ENCODE measurements around the gene ACSBG1. TPM values are rescaled to one million over a fixed set of nuclear protein-coding genes. Genes with fewer than 3 reads are reported as not detected.
A peak's percentile ranks its signal among the peaks of the same experiment; 100 is the strongest.

ACSBG1 gene
- total RNA-seq, 1 donor from 2014 or later: 0.07 TPM

DNA sequence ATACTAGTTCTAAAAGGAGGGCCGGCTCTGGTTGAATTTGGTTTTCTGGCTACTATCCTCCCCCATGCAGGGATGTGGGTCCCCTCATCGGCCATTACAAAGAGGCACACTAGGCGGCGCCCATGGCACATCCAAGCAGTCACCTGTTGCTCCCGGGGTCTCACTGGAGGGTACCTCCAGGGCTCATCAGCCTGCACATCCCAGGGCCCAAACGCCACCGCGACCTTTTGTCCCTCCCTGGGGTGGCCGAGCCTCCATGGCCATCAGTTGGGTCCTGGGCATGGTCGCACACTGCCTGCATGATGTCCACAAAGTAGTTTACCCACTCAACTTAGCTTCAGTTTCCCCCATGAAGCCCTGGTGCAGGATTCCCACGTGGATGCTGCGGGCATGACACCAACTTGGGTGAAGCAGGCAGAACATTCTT is 56.9 kb downstream of the ACSBG1 start:
- no peaks in the 10 kb centered on the region for H3K27me3 Mint-ChIP-seq
- TF ChIP-seq, protein P1, sequence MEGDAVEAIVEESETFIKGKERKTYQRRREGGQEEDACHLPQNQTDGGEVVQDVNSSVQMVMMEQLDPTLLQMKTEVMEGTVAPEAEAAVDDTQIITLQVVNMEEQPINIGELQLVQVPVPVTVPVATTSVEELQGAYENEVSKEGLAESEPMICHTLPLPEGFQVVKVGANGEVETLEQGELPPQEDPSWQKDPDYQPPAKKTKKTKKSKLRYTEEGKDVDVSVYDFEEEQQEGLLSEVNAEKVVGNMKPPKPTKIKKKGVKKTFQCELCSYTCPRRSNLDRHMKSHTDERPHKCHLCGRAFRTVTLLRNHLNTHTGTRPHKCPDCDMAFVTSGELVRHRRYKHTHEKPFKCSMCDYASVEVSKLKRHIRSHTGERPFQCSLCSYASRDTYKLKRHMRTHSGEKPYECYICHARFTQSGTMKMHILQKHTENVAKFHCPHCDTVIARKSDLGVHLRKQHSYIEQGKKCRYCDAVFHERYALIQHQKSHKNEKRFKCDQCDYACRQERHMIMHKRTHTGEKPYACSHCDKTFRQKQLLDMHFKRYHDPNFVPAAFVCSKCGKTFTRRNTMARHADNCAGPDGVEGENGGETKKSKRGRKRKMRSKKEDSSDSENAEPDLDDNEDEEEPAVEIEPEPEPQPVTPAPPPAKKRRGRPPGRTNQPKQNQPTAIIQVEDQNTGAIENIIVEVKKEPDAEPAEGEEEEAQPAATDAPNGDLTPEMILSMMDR (IDR thresholded peaks at IDR 0.05): no peak
- POLR2A ChIA-PET: interaction anchor here (2.7 kb wide), 1 partner anchor 29 kb away, joined by 7 read pairs; the partner anchor contains the start of gene IDH3A
- H3K4me1 Mint-ChIP-seq: peaks cover 38% of the 10 kb centered on the region
- no peak overlapping the region for H3K27ac Mint-ChIP-seq
- H3K9me3 Mint-ChIP-seq: no peaks in the 10 kb centered on the region
- DNase-seq (no peak), ATAC-seq (ENCODE audit: low read depth) (peak; percentile 40)
- H3K4me3 Mint-ChIP-seq: no peak overlapping the region
- H3K36me3 Mint-ChIP-seq (ENCODE audit: low read depth): peaks cover 7% of the 10 kb centered on the region
- CTCF ChIA-PET: interaction anchor here (1.4 to 5.9 kb wide), 5 partner anchors 18 to 64 kb away, joined by 4 to 37 read pairs (median 6); partner anchors contain the start of gene CIB2
- intact Hi-C loops (cut with micrococcal nuclease): loop anchor here (10.0 kb wide), 1 partner anchor 183 kb away; no protein-coding TSS in a partner anchor

DNA sequence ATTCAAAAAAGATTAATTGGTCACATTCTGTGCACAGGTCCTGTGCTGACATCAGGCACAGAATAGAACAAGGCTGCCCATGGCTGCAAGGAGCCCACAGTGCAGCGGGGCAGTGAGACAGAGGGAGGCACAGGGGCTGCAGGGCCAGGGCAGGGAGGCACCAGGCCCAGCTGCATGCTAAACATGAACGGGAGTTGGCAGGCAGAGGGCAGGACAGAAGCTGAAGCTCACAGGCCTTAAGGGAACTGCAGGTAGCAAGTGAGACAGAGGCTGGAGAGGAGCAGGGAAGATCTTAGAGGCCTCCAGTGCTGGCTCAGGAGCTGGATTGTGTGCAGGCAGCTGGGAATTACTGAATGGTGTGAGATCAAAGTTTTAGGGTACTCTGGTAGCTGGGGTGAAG is 59.0 kb downstream of the ACSBG1 start:
- intact Hi-C loops (cut with micrococcal nuclease): loop anchor here (10.0 kb wide), 1 partner anchor 181 kb away; no protein-coding TSS in a partner anchor
- no peak overlapping the region for H3K4me3 Mint-ChIP-seq
- DNase-seq (no peak), ATAC-seq (ENCODE audit: low read depth) (no peak)
- H3K27ac Mint-ChIP-seq: peak overlapping the region; percentile 95
- H3K36me3 Mint-ChIP-seq (ENCODE audit: low read depth): peaks cover 14% of the 10 kb centered on the region
- POLR2A ChIA-PET: interaction anchor here (6.3 kb wide), 1 partner anchor 26 kb away, joined by 86 read pairs; the partner anchor contains the start of gene IDH3A
- TF ChIP-seq, protein P1 (IDR thresholded peaks at IDR 0.05): no peak
- H3K9me3 Mint-ChIP-seq: no peaks in the 10 kb centered on the region
- CTCF ChIA-PET: interaction anchor here (1.1 to 5.9 kb wide), 3 partner anchors 20 to 44 kb away, joined by 3 to 37 read pairs (median 31); partner anchors contain the start of genes CIB2 and IDH3A
- H3K27me3 Mint-ChIP-seq: no peaks in the 10 kb centered on the region
- H3K4me1 Mint-ChIP-seq: peaks cover 59% of the 10 kb centered on the region

DNA sequence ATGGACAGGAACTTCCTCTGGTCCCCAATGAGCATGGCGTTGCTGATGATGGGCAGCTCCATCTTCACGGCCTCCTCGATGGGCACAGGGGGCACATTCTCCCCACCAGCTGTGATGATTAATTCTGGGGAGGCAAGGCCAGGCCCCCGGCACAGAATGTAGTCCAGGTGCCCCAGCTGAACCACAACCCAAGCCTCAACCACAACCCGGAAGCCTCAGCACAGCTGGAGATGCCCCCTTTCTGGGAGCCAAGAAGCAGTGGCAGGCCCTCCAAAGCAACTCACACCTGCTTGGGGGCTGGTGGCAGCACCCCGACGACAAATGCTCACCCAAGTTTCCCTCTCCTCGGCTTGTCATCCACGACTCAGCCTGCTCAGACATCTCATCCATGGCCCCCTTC is 60.0 kb downstream of the ACSBG1 start:
- peaks cover 21% of the 10 kb centered on the region for H3K36me3 Mint-ChIP-seq (ENCODE audit: low read depth)
- DNase-seq (no peak), ATAC-seq (ENCODE audit: low read depth) (peak; percentile 29)
- peak overlapping the region; percentile 95 for H3K27ac Mint-ChIP-seq
- peak overlapping the region; percentile 46 for H3K4me3 Mint-ChIP-seq
- peaks cover 68% of the 10 kb centered on the region for H3K4me1 Mint-ChIP-seq
- ChIA-PET POLR2A (interaction anchor here (0.6 to 6.3 kb wide), 4 partner anchors 12 to 112 kb away, joined by 3 to 86 read pairs (median 5); partner anchors contain the start of genes CIB2 and IDH3A), CTCF (interaction anchor here (0.7 to 5.9 kb wide), 5 partner anchors 21 to 66 kb away, joined by 3 to 37 read pairs (median 5); partner anchors contain the start of genes CIB2 and IDH3A)
- TF ChIP-seq, protein P1 (IDR thresholded peaks at IDR 0.05): no peak
- no peaks in the 10 kb centered on the region for H3K9me3 Mint-ChIP-seq
- no peaks in the 10 kb centered on the region for H3K27me3 Mint-ChIP-seq
- intact Hi-C loops (cut with micrococcal nuclease): loop anchor here (10.0 kb wide), 1 partner anchor 180 kb away; no protein-coding TSS in a partner anchor

DNA sequence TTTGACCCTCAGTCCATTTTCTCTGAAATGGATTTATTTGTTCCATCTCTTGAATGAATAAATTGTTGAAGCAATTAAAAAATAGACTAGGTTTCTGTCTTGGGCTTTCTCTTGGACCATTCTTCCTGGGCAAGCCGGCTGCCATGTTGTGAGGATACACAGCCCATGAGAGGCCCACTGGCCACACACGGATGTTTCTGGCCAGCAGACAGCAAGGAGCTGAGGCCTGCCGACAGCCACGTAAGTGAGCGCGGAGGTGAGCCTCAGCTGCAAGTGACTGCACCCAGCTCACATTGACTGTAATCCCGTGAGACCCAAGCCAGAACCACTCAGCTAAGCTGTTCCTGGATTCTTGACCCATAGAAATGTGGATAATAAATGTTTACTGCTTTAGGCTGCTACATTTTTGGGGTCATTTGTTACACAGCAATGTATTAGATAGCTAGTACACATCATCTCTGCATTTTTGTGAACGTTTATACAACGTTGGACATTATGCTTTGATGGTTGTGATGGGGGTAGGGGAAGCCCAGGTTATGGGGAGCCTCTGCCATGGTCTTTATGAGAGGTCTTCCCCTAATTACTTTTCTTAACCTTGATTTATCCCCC is 62.4 kb downstream of the ACSBG1 start:
- Mint-ChIP-seq H3K27me3 (no peaks in the 10 kb centered on the region), H3K27ac (peak overlapping the region; percentile 95), H3K9me3 (no peaks in the 10 kb centered on the region), H3K4me3 (peak overlapping the region; percentile 77), H3K4me1 (peaks cover 87% of the 10 kb centered on the region), H3K36me3 (ENCODE audit: low read depth) (peaks cover 38% of the 10 kb centered on the region)
- TF ChIP-seq, protein P1 (IDR thresholded peaks at IDR 0.05): no peak
- ChIA-PET CTCF (interaction anchor here (1.0 to 3.1 kb wide), 4 partner anchors 24 to 63 kb away, joined by 3 to 13 read pairs (median 5); no protein-coding TSS in a partner anchor), POLR2A (interaction anchor here (0.6 to 6.3 kb wide), 6 partner anchors 8 to 1491 kb away, joined by 3 to 86 read pairs (median 4); partner anchors contain the start of genes CIB2 and IDH3A)
- DNase-seq: no peak
- ATAC-seq (ENCODE audit: low read depth): no peak
- intact Hi-C loops (cut with micrococcal nuclease): loop anchor here (1.0 to 10.0 kb wide), 4 partner anchors 23 to 177 kb away; partner anchors contain the start of genes CIB2 and IDH3A

Data from activated B cell treated with CpG ODN at 0.5 μM for 24 hours (primary cell).